CD14-positive monocyte (primary cell): ENCODE measurements around the gene ADAMTS18. TPM values are rescaled to one million over a fixed set of nuclear protein-coding genes. Genes with fewer than 3 reads are reported as not detected.
A peak's percentile ranks its signal among the peaks of the same experiment; 100 is the strongest.

ENCODE experiments used
- DNase-seq, 3 donors: peaks; one replicate each; pipeline ENCODE4 v3.0.0-alpha.2; 2011 to 2022
- H2AFZ ChIP-seq: 2 replicates; pipeline ENCODE4 v1.6.0; 2012; ENCODE audit warnings: mild to moderate bottlenecking, low read depth, low read length, inconsistent platforms; ENCODE audit not compliant: insufficient read depth, poor library complexity, severe bottlenecking
- H3K27ac ChIP-seq, 2 donors: 1 replicate in 1 of 2; 2 replicates in 1 of 2; pipeline ENCODE4 v1.5.1; 2012 to 2013; ENCODE audit warnings: low read length in 2 of 2, control low read depth in 1 of 2, inconsistent platforms in 1 of 2, low read depth in 1 of 2, mild to moderate bottlenecking in 1 of 2
- H3K27me3 ChIP-seq, 2 donors: one replicate each; pipeline versions ENCODE4 v1.6.0 to v1.6.1; 2011 to 2013; ENCODE audit warnings: low read length in 2 of 2; ENCODE audit not compliant: control insufficient read depth in 2 of 2, insufficient read depth in 2 of 2
- H3K36me3 ChIP-seq, 2 donors: replicated peaks in 1 of 2; 1 replicate in 1 of 2; 2 replicates in 1 of 2; pipeline versions ENCODE4 v1.5.1 to v1.6.1; 2012 to 2013; ENCODE audit warnings: low read length in 2 of 2, control low read depth in 1 of 2, inconsistent platforms in 1 of 2, mild to moderate bottlenecking in 1 of 2; ENCODE audit not compliant: insufficient read depth in 2 of 2, control insufficient read depth in 1 of 2
- H3K4me1 ChIP-seq, 2 donors: 1 replicate in 1 of 2; 2 replicates in 1 of 2; pipeline versions ENCODE4 v1.5.1 to v1.6.1; 2012 to 2013; ENCODE audit warnings: low read length in 2 of 2, control low read depth in 1 of 2, inconsistent platforms in 1 of 2, mild to moderate bottlenecking in 1 of 2, moderate library complexity in 1 of 2; ENCODE audit not compliant: insufficient read depth in 2 of 2, control insufficient read depth in 1 of 2
- H3K4me2 ChIP-seq: replicated peaks from 2 replicates; pipeline ENCODE3; 2012; ENCODE audit warnings: low read length, moderate library complexity, mild to moderate bottlenecking; ENCODE audit not compliant: poor library complexity, severe bottlenecking; ENCODE audit errors: extremely low read depth
- H3K4me3 ChIP-seq, 3 experiments: fragments of 200-600 bp in 1 of 3; sonication (generic) in 1 of 3; replicated peaks in 1 of 3; 1 replicate in 2 of 3; 2 replicates in 1 of 3; pipeline ENCODE4 v1.5.1; 2011 to 2013; ENCODE audit warnings: low read length in 3 of 3, mild to moderate bottlenecking in 3 of 3, control low read depth in 2 of 3, low read depth in 2 of 3, inconsistent platforms in 1 of 3, moderate library complexity in 1 of 3
- H3K79me2 ChIP-seq: 2 replicates; pipeline ENCODE4 v1.6.0; 2012; ENCODE audit warnings: mild to moderate bottlenecking, control low read depth, inconsistent platforms, low read length, moderate library complexity; ENCODE audit not compliant: insufficient read depth
- H3K9ac ChIP-seq: 2 replicates; pipeline ENCODE4 v1.6.0; 2017; ENCODE audit warnings: low read length, mild to moderate bottlenecking; ENCODE audit not compliant: insufficient read depth, poor library complexity, severe bottlenecking
- H3K9me3 ChIP-seq, 2 donors: replicated peaks in 1 of 2; 1 replicate in 1 of 2; 2 replicates in 1 of 2; pipeline versions ENCODE4 v1.5.1 to v1.6.1; 2012 to 2013; ENCODE audit warnings: low read length in 2 of 2, control low read depth in 1 of 2; ENCODE audit not compliant: control insufficient read depth in 1 of 2, insufficient read depth in 1 of 2
- H4K20me1 ChIP-seq: 2 replicates; pipeline ENCODE4 v1.6.0; 2012; ENCODE audit warnings: mild to moderate bottlenecking, low read length, control low read depth, moderate library complexity; ENCODE audit not compliant: insufficient read depth
- H3K27ac Mint-ChIP-seq, 7 donors: one replicate each; pipeline ENCODE4 v1.8.0; 2020; ENCODE audit warnings: mild to moderate bottlenecking in 7 of 7, mixed read lengths in 7 of 7, moderate library complexity in 6 of 7, inconsistent platforms in 2 of 7
- H3K27me3 Mint-ChIP-seq, 3 donors: one replicate each; pipeline ENCODE4 v1.8.0; 2021 to 2022; ENCODE audit warnings: low read depth in 3 of 3, mild to moderate bottlenecking in 3 of 3, mixed read lengths in 3 of 3, moderate library complexity in 3 of 3, inconsistent platforms in 1 of 3
- H3K36me3 Mint-ChIP-seq, 2 donors: one replicate each; pipeline ENCODE4 v1.8.0; 2020; ENCODE audit warnings: mixed read lengths in 2 of 2, inconsistent platforms in 1 of 2, mild to moderate bottlenecking in 1 of 2
- H3K4me1 Mint-ChIP-seq: one replicate; pipeline ENCODE4 v1.8.0; 2020; ENCODE audit warnings: mild to moderate bottlenecking, mixed read lengths
- H3K4me3 Mint-ChIP-seq, 2 donors: one replicate each; pipeline ENCODE4 v1.8.0; 2020; ENCODE audit warnings: mild to moderate bottlenecking in 2 of 2, mixed read lengths in 2 of 2, moderate library complexity in 1 of 2
- H3K9me3 Mint-ChIP-seq, 7 donors: one replicate each; pipeline ENCODE4 v1.8.0; 2020 to 2022; ENCODE audit warnings: mixed read lengths in 7 of 7, mild to moderate bottlenecking in 6 of 7, moderate library complexity in 6 of 7, inconsistent platforms in 2 of 7
- CTCF ChIP-seq: fragments of 200-600 bp; IDR thresholded peaks from one replicate; pipeline ENCODE4 v1.8.0; 2022; ENCODE audit warnings: antibody characterized with exemption, mild to moderate bottlenecking
- WGBS: methylation state at CpG from one replicate; pipeline ENCODE4 v1.1.5; 2013; ENCODE audit warnings: missing lambda C conversion rate; ENCODE audit not compliant: insufficient coverage; 5-methylcytosine and 5-hydroxymethylcytosine counted together
- intact Hi-C, 2 donors: fragments of 100-400 bp; cut with micrococcal nuclease; formaldehyde crosslinking; loops; one replicate each; pipeline versions ENCODE4 v1.15.0 to v1.15.1; 2023
- polyA plus RNA-seq, 3 donors: library from polyadenylated mRNA; depleted of rRNA in 1 of 3; unstranded in 2 of 3; stranded (reverse) in 1 of 3; fragments of 300-500 nt in 2 of 3; fragments of >200 nt in 1 of 3; fragmentation: Illumina TruSeq in 2 of 3; gene quantifications; 1 replicate in 2 of 3; 2 replicates in 1 of 3; pipeline ENCODE4 v1.2.3, GENCODE V29; 2012 to 2021

The ADAMTS18 gene
- polyA plus RNA-seq, 3 donors, result not detected

GRCh38 chr16:77443357-77444146 is 8.7 kb upstream of the ADAMTS18 start:
- Histone ChIP-seq H3K9ac (no peak overlapping the region), H3K9me3 (no peaks in the 10 kb centered on the region), H2AFZ (no peak overlapping the region), H4K20me1 (no peaks in the 10 kb centered on the region), H3K27me3 (no peaks in the 10 kb centered on the region), H3K4me2 (no peak overlapping the region), H3K4me1 (no peaks in the 10 kb centered on the region), H3K4me3 (no peak overlapping the region), H3K79me2 (no peaks in the 10 kb centered on the region), H3K36me3 (no peaks in the 10 kb centered on the region), H3K27ac (no peak overlapping the region)
- DNase-seq, result no peak
- intact Hi-C loops, result no loop called here
- Mint-ChIP-seq H3K4me3 (no peak overlapping the region), H3K27me3 (peaks cover 2 to 7% (median 4%) of the 10 kb centered on the region in 3 donors), H3K9me3 (peaks cover 0 to 2% (median 0%) of the 10 kb centered on the region in 7 donors), H3K36me3 (no peaks in the 10 kb centered on the region), H3K27ac (peak overlapping the region in 1 of 7 donors; percentile 1), H3K4me1 (no peaks in the 10 kb centered on the region)
- 78% methylated on average over 6 of the region's 10 CpGs for WGBS
- no peak for TF ChIP-seq CTCF

- no peaks in the 10 kb centered on the region for H3K9me3 ChIP-seq
- no peak overlapping the region for H3K4me3 ChIP-seq
- TF ChIP-seq CTCF, result no peak
- H3K4me1 ChIP-seq, result no peaks in the 10 kb centered on the region
- H2AFZ ChIP-seq, result no peak overlapping the region
- no peaks in the 10 kb centered on the region for H3K79me2 ChIP-seq
- no peak overlapping the region for H3K27ac ChIP-seq
- no peaks in the 10 kb centered on the region for H3K27me3 ChIP-seq
- intact Hi-C loops, result no loop called here
- 83% methylated on average over 1 of the region's 2 CpGs for WGBS
- H3K4me1 Mint-ChIP-seq, result no peaks in the 10 kb centered on the region
- no peak overlapping the region for H3K27ac Mint-ChIP-seq
- no peaks in the 10 kb centered on the region for H3K36me3 ChIP-seq
- peaks cover under 1 to 7% (median 4%) of the 10 kb centered on the region in 3 donors for H3K27me3 Mint-ChIP-seq
- no peak for DNase-seq
- no peak overlapping the region for H3K9ac ChIP-seq
- H3K9me3 Mint-ChIP-seq, result peaks cover 0 to 2% (median 0%) of the 10 kb centered on the region in 7 donors
- H4K20me1 ChIP-seq, result no peaks in the 10 kb centered on the region
- no peak overlapping the region for H3K4me3 Mint-ChIP-seq
- H3K4me2 ChIP-seq, result no peak overlapping the region
- no peaks in the 10 kb centered on the region for H3K36me3 Mint-ChIP-seq
Measured at GRCh38 chr16:77442078-77442477, 7.2 kb upstream of the ADAMTS18 start.
